HCT116 (cell line): ENCODE results near the gene TOR2A. TPM values are rescaled to one million over a fixed set of nuclear protein-coding genes. Genes with fewer than 3 reads are reported as not detected.

Experiments used
- ATAC-seq: fragments of 200-7000 bp; cut with Tn5 transposase; 2 replicates; pipeline ENCODE4 v1.9.1; 2020; ENCODE audit warnings: mild to moderate bottlenecking, moderate library complexity
- BruUV-seq: library from RNA; stranded (reverse); fragments of 400-500 nt; replicated peaks from 2 replicates; lab custom pipeline; 2021; lab: Mats Ljungman, UMichigan
- CTCF ChIA-PET: fragments of 300-600 bp; sonication (Branson Sonifier 250); formaldehyde crosslinking; loops from one replicate; lab custom pipeline; 2021; ENCODE audit warnings: antibody characterized with exemption; lab: Charles Lee
- POLR2A ChIA-PET: fragments of 300-600, 350-600 bp; sonication (Branson Sonifier 250); formaldehyde crosslinking; loops from one replicate; lab custom pipeline; 2021; ENCODE audit warnings: antibody characterized with exemption; lab: Charles Lee
- RAD21 ChIA-PET, 2 experiments: fragments of 300-600 bp; sonication (Branson Sonifier 250); formaldehyde crosslinking; loops; one replicate each; lab custom pipeline; 2023; ENCODE audit warnings: low total read pairs in 2 of 2; ENCODE audit not compliant: uncharacterized antibody in 2 of 2, unreplicated experiment in 2 of 2, low non-redundant PET in 1 of 2; lab: Charles Lee
- DNase-seq: peaks from one replicate; pipeline ENCODE4 v3.0.0-alpha.2; 2010; ENCODE audit warnings: low read depth, low spot score
- H2AFZ ChIP-seq: fragments of 200-600 bp; shearing (Covaris generic), sonication (generic); 2 replicates; pipeline ENCODE4 v1.6.1; 2017; ENCODE audit warnings: low read depth, mixed run types, mixed read lengths, antibody characterized with exemption, low read length; ENCODE audit not compliant: poor library complexity, severe bottlenecking
- H3K27ac ChIP-seq: 2 replicates; pipeline ENCODE4 v1.5.1; 2012; ENCODE audit warnings: low read depth, low read length
- H3K27me3 ChIP-seq: fragments of 200-600 bp; sonication (generic); 2 replicates; pipeline ENCODE4 v1.6.1; 2016; ENCODE audit warnings: mixed run types, low read length, mixed read lengths; ENCODE audit not compliant: insufficient read depth
- H3K36me3 ChIP-seq, 2 experiments: fragments of 200-500 bp in 1 of 2; fragments of 200-600 bp in 1 of 2; sonication (Bioruptor generic) in 1 of 2; sonication (generic) in 1 of 2; 2 replicates each; pipeline versions ENCODE4 v1.5.1 to v1.6.1; 2014 to 2016; ENCODE audit warnings: low read length in 2 of 2, inconsistent platforms in 1 of 2, mixed read lengths in 1 of 2, mixed run types in 1 of 2; ENCODE audit not compliant: insufficient read depth in 2 of 2, control insufficient read depth in 1 of 2
- H3K4me1 ChIP-seq, 2 experiments: fragments of 200-600 bp in 1 of 2; sonication (generic) in 1 of 2; 2 replicates each; pipeline versions ENCODE4 v1.5.1 to v1.6.1; 2012 to 2017; ENCODE audit warnings: low read length in 2 of 2, inconsistent platforms in 1 of 2, mild to moderate bottlenecking in 1 of 2, mixed read lengths in 1 of 2, mixed run types in 1 of 2, moderate library complexity in 1 of 2; ENCODE audit not compliant: insufficient read depth in 2 of 2, control insufficient read depth in 1 of 2
- H3K4me2 ChIP-seq: fragments of 200-600 bp; sonication (generic); 2 replicates; pipeline ENCODE4 v1.6.1; 2017; ENCODE audit warnings: mixed run types, low read length, mixed read lengths
- H3K4me3 ChIP-seq, 2 experiments: fragments of 200-600 bp in 1 of 2; sonication (generic) in 1 of 2; replicated peaks in 1 of 2; 2 replicates each; pipeline ENCODE4 v1.5.1; 2011 to 2016; ENCODE audit warnings: low read length in 2 of 2, control low read depth in 1 of 2, low read depth in 1 of 2, mild to moderate bottlenecking in 1 of 2, mixed read lengths in 1 of 2, mixed run types in 1 of 2
- H3K79me2 ChIP-seq: fragments of 200-600 bp; sonication (generic); 2 replicates; pipeline ENCODE4 v1.6.1; 2017; ENCODE audit warnings: mild to moderate bottlenecking, mixed run types, low read length, moderate library complexity, mixed read lengths; ENCODE audit not compliant: insufficient read depth
- H3K9ac ChIP-seq: fragments of 200-600 bp; sonication (generic); 2 replicates; pipeline ENCODE4 v1.6.1; 2016; ENCODE audit warnings: low read length, mixed read lengths
- H3K9me2 ChIP-seq: fragments of 200-600 bp; sonication (generic), shearing (Covaris generic); 2 replicates; pipeline ENCODE4 v1.6.1; 2017; ENCODE audit warnings: mixed run types, mild to moderate bottlenecking, moderate library complexity; ENCODE audit not compliant: insufficient read depth
- H3K9me3 ChIP-seq, 2 experiments: fragments of 200-500 bp in 1 of 2; fragments of 200-600 bp in 1 of 2; sonication (Bioruptor generic) in 1 of 2; sonication (generic) in 1 of 2; 2 replicates each; pipeline ENCODE4 v1.6.1; 2014 to 2017; ENCODE audit warnings: low read length in 2 of 2, mixed read lengths in 2 of 2, inconsistent platforms in 1 of 2, low read depth in 1 of 2, mild to moderate bottlenecking in 1 of 2, mixed run types in 1 of 2, moderate library complexity in 1 of 2; ENCODE audit not compliant: control insufficient read depth in 1 of 2, insufficient read depth in 1 of 2
- H4K20me1 ChIP-seq: fragments of 200-600 bp; sonication (generic), shearing (Covaris generic); 2 replicates; pipeline ENCODE4 v1.6.1; 2017; ENCODE audit warnings: mixed run types, mild to moderate bottlenecking, moderate library complexity; ENCODE audit not compliant: insufficient read depth
- CBX3 ChIP-seq: IDR thresholded peaks from 2 replicates; pipeline ENCODE4 v1.6.1; 2012; ENCODE audit warnings: low read depth
- EGR1 ChIP-seq: IDR thresholded peaks from 2 replicates; pipeline ENCODE4 v1.6.1; 2012; ENCODE audit warnings: low read depth
- ELF1 ChIP-seq: IDR thresholded peaks from 2 replicates; pipeline ENCODE4 v1.6.1; 2012; ENCODE audit warnings: low read depth, borderline replicate concordance
- EZH2 ChIP-seq: fragments of 200-600 bp; sonication (generic); IDR thresholded peaks from 2 replicates; pipeline ENCODE4 v1.6.1; 2017; ENCODE audit warnings: antibody characterized with exemption, mixed run types
- EZH2phosphoT487 ChIP-seq: fragments of 200-600 bp; IDR thresholded peaks from 2 replicates; pipeline ENCODE4 v1.6.1; 2018; ENCODE audit warnings: antibody characterized with exemption, borderline replicate concordance
- POLR2A ChIP-seq: IDR thresholded peaks from 2 replicates; pipeline ENCODE4 v1.7.0; 2011; ENCODE audit warnings: borderline replicate concordance; ENCODE audit not compliant: insufficient read depth, insufficient read length; ENCODE audit errors: extremely low read depth
- POLR2AphosphoS5 ChIP-seq: IDR thresholded peaks from 2 replicates; pipeline ENCODE4 v1.6.1; 2011; ENCODE audit warnings: mild to moderate bottlenecking, low read depth, low read length, moderate library complexity
- RAD21 ChIP-seq: IDR thresholded peaks from 2 replicates; pipeline ENCODE4 v1.6.1; 2012; ENCODE audit warnings: low read depth, mild to moderate bottlenecking
- SP1 ChIP-seq: IDR thresholded peaks from 2 replicates; pipeline ENCODE4 v1.6.1; 2012; ENCODE audit warnings: low read depth
- SRF ChIP-seq: IDR thresholded peaks from 2 replicates; pipeline ENCODE4 v1.6.1; 2012; ENCODE audit warnings: low read depth
- TCF7L2 ChIP-seq: IDR thresholded peaks from 2 replicates; pipeline ENCODE4 v1.7.0; 2011; ENCODE audit warnings: borderline replicate concordance, inconsistent platforms; ENCODE audit not compliant: insufficient read depth, insufficient read length; ENCODE audit errors: extremely low read depth
- ZFX ChIP-seq: fragments of 450-650 bp; IDR thresholded peaks from 2 replicates; pipeline ENCODE4 v1.6.1; 2017
- intact Hi-C: fragments of 100-400 bp; cut with micrococcal nuclease; formaldehyde crosslinking; loops from 2 replicates; pipeline ENCODE4 v1.10.0; 2022
- total RNA-seq: library from RNA; stranded (reverse); gene quantifications from one replicate; pipeline ENCODE4 v1.2.1, GENCODE V29; 2021; ENCODE audit not compliant: unreplicated experiment
- TF ChIP-seq, protein P1 (sequence below): IDR thresholded peaks from 2 replicates; pipeline ENCODE4 v1.6.1; 2012

Gene TOR2A
- total RNA-seq, 1 experiment from 2014 or later = 12.0 TPM

DNA sequence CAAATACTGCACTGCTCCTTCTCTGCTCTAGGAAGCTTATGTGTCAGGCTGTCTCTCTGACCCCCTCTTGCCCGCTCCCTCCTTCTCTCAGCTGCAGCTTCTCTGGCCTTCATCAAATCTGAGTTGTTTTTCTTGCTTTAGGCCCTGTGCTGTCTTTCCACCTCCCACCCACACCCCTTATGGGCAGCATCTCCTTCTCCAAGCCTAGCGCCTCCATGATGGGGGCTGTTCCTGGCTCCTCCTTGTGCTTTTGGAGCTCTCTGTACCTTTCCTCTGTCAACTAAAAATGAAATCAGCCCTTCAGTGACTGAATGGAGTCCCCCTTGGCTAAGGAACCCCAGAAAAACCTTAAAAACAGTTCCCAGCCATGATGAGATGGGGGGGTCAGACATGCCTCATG, 35.0 kb downstream of the TOR2A start:
- RAD21 ChIA-PET = no interaction called here
- no peak overlapping the region for H3K27ac ChIP-seq
- H3K4me1 ChIP-seq = peaks cover 20 to 38% of the 10 kb centered on the region in 2 experiments
- H3K9me3 ChIP-seq = no peaks in the 10 kb centered on the region
- no peak overlapping the region for H2AFZ ChIP-seq
- no TSS peak for BruUV-seq
- H3K79me2 ChIP-seq = no peaks in the 10 kb centered on the region
- DNase-seq (no peak), ATAC-seq (no peak)
- no peaks in the 10 kb centered on the region for H4K20me1 ChIP-seq
- H3K4me2 ChIP-seq = no peak overlapping the region
- intact Hi-C loops = no loop called here
- H3K4me3 ChIP-seq = no peak overlapping the region
- no peaks in the 10 kb centered on the region for H3K36me3 ChIP-seq
- no peaks in the 10 kb centered on the region for H3K27me3 ChIP-seq
- no peaks in the 10 kb centered on the region for H3K9me2 ChIP-seq
- H3K9ac ChIP-seq = 0 out of 2 replicates have a peak overlapping the region, but pooled peaks have one; percentile 69
- POLR2A ChIA-PET = interaction anchor here (0.8 to 2.1 kb wide), 2 partner anchors 22 to 35 kb away, joined by 3 to 6 read pairs; partner anchors contain the start of gene TOR2A
- no peak for TF ChIP-seq CBX3
- CTCF ChIA-PET = no interaction called here

GRCh38 chr9:127698985-127699670, 36.0 kb downstream of the TOR2A start:
- H3K79me2 ChIP-seq = no peaks in the 10 kb centered on the region
- H3K27me3 ChIP-seq = no peaks in the 10 kb centered on the region
- H4K20me1 ChIP-seq = no peaks in the 10 kb centered on the region
- H3K4me3 ChIP-seq = peak overlapping the region; percentile 28 to 59
- peak overlapping the region; percentile 92 for H3K4me2 ChIP-seq
- TSS peak; percentile 78 for BruUV-seq
- peaks cover 20 to 38% of the 10 kb centered on the region in 2 experiments for H3K4me1 ChIP-seq
- ATAC-seq = peak; percentile 98
- H3K27ac ChIP-seq = peak overlapping the region; percentile 58
- CTCF ChIA-PET = no interaction called here
- no peak for TF ChIP-seq RAD21
- TF ChIP-seq EZH2phosphoT487 = no peak
- peak; percentile 81 for TF ChIP-seq POLR2AphosphoS5
- TF ChIP-seq TCF7L2 = peak; percentile 95
- peak; percentile 89 for TF ChIP-seq SP1
- no peak for TF ChIP-seq EGR1
- no peak for TF ChIP-seq EZH2
- TF ChIP-seq, protein P1, sequence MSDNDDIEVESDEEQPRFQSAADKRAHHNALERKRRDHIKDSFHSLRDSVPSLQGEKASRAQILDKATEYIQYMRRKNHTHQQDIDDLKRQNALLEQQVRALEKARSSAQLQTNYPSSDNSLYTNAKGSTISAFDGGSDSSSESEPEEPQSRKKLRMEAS = peak; percentile 95
- peak; percentile 49; the same call in 1 of the 2 replicates for TF ChIP-seq ZFX
- peak; percentile 54 for TF ChIP-seq POLR2A
- TF ChIP-seq CBX3 = peak; percentile 45; the same call in 1 of the 2 replicates
- TF ChIP-seq ELF1 = no peak; the same call in 1 of the 2 replicates
- no peak for TF ChIP-seq SRF
- H3K9ac ChIP-seq = peak overlapping the region; percentile 69
- intact Hi-C loops = no loop called here
- DNase-seq = peak; percentile 96
- H3K9me3 ChIP-seq = no peaks in the 10 kb centered on the region
- H3K9me2 ChIP-seq = no peaks in the 10 kb centered on the region
- H2AFZ ChIP-seq = peak overlapping the region; percentile 77
- POLR2A ChIA-PET = interaction anchor here (0.8 to 2.1 kb wide), 2 partner anchors 23 to 36 kb away, joined by 3 to 6 read pairs; partner anchors contain the start of gene TOR2A
- no peaks in the 10 kb centered on the region for H3K36me3 ChIP-seq
- RAD21 ChIA-PET = no interaction called here
